Stimulated activated CD4-positive, alpha-beta T cell treated with anti-CD3 and anti-CD28 coated beads, Interleukin-15, amount 100 ng/mL, for 24 hours (primary cell): ENCODE results near the gene STIP1.

Experiments used
- DNase-seq: peaks from one replicate; pipeline ENCODE4 v3.0.0-alpha.2; 2020

Gene STIP1

GRCh38 chr11:64185693-64186491 is at the start of gene STIP1:
STIP1 (plus strand) TSS chr11:64186171; CDS start chr11:64186262, 91 bp downstream.
- peak; percentile 98 for DNase-seq

GRCh38 chr11:64136765-64137441 is 49.1 kb upstream of the STIP1 start:
- DNase-seq: no peak

GRCh38 chr11:64138398-64138797 is 47.6 kb upstream of the STIP1 start:
- no peak for DNase-seq

GRCh38 chr11:64139049-64139448 is 46.9 kb upstream of the STIP1 start:
- no peak for DNase-seq

- no peak for DNase-seq
These were observed 45.9 kb upstream of the STIP1 start for GRCh38 chr11:64140082-64140481.

- no peak for DNase-seq
These were observed 44.7 kb upstream of the STIP1 start for GRCh38 chr11:64141081-64141783.

GRCh38 chr11:64144587-64145472 is 41.1 kb upstream of the STIP1 start:
- DNase-seq: no peak

GRCh38 chr11:64146036-64146955 is 39.7 kb upstream of the STIP1 start:
- DNase-seq: peak; percentile 72

- peak; percentile 79 for DNase-seq
These were observed 37.6 kb upstream of the STIP1 start for GRCh38 chr11:64148226-64148916.

GRCh38 chr11:64148917-64149617 is 36.9 kb upstream of the STIP1 start:
- no peak for DNase-seq

- no peak for DNase-seq
These were observed 35.9 kb upstream of the STIP1 start for GRCh38 chr11:64150051-64150450.

GRCh38 chr11:64150481-64151239 is 35.3 kb upstream of the STIP1 start:
- no peak for DNase-seq

- DNase-seq: no peak
These were observed 34.6 kb upstream of the STIP1 start for GRCh38 chr11:64151337-64151736.

- peak; percentile 81 for DNase-seq
These were observed 32.9 kb upstream of the STIP1 start for GRCh38 chr11:64152841-64153691.

GRCh38 chr11:64153812-64154211 is 32.2 kb upstream of the STIP1 start:
- no peak for DNase-seq

- DNase-seq: no peak
These were observed 29.5 kb upstream of the STIP1 start for GRCh38 chr11:64156235-64157011.

- DNase-seq: no peak
These were observed 28.2 kb upstream of the STIP1 start for GRCh38 chr11:64157631-64158394.
